ENCODE data around the gene IL22RA1.

The IL22RA1 gene

GRCh38 chr1:24152631-24153494 is 9.9 kb upstream of the IL22RA1 start:
- H3K27me3 ChIP-seq (ENCODE audit: insufficient read depth, low read depth) = no peaks in the 10 kb centered on the region
- H3K27ac ChIP-seq = no peak overlapping the region

GRCh38 chr1:24151175-24151533 is 8.2 kb upstream of the IL22RA1 start:
- H3K36me3 ChIP-seq (ENCODE audit: insufficient read depth) = no peaks in the 10 kb centered on the region
- TF ChIP-seq CTCF (conservative IDR thresholded peaks at IDR 0.05; ENCODE audit: low read depth, low read length) = no peak
- H3K27me3 ChIP-seq (ENCODE audit: insufficient read depth, low read depth) = no peaks in the 10 kb centered on the region
- H3K4me1 ChIP-seq (ENCODE audit: low read depth, poor library complexity, severe bottlenecking) = peaks cover 14% of the 10 kb centered on the region
- no peak overlapping the region for H2AFZ ChIP-seq (ENCODE audit: low read depth)
- H3K79me2 ChIP-seq (ENCODE audit: insufficient read depth, low read depth) = no peaks in the 10 kb centered on the region
- no peak overlapping the region for H3K4me2 ChIP-seq
- no peak overlapping the region for H3K27ac ChIP-seq
- no peaks in the 10 kb centered on the region for H4K20me1 ChIP-seq (ENCODE audit: insufficient read depth)
- H3K9ac ChIP-seq = no peak overlapping the region
- no peak overlapping the region for H3K4me3 ChIP-seq (IDR thresholded peaks at IDR 0.05; ENCODE audit: insufficient read depth, low read depth, low read length)

More at GRCh38 chr1:24152631-24153494, 9.9 kb upstream of the IL22RA1 start:
- H3K9ac ChIP-seq = no peak overlapping the region
- H2AFZ ChIP-seq (ENCODE audit: low read depth) = no peak overlapping the region
- H3K79me2 ChIP-seq (ENCODE audit: insufficient read depth, low read depth) = no peaks in the 10 kb centered on the region
- H3K4me1 ChIP-seq (ENCODE audit: low read depth, poor library complexity, severe bottlenecking) = peaks cover 14% of the 10 kb centered on the region
- no peaks in the 10 kb centered on the region for H4K20me1 ChIP-seq (ENCODE audit: insufficient read depth)
- no peak for TF ChIP-seq CTCF (conservative IDR thresholded peaks at IDR 0.05; ENCODE audit: low read depth, low read length)
- H3K4me2 ChIP-seq = no peak overlapping the region
- H3K4me3 ChIP-seq (IDR thresholded peaks at IDR 0.05; ENCODE audit: insufficient read depth, low read depth, low read length) = no peak overlapping the region
- no peaks in the 10 kb centered on the region for H3K36me3 ChIP-seq (ENCODE audit: insufficient read depth)

- peak overlapping the region; percentile 77 for H2AFZ ChIP-seq (ENCODE audit: low read depth)
- H3K4me2 ChIP-seq = peak overlapping the region; percentile 57; the same call in 1 of the 2 replicates
Measured at GRCh38 chr1:24150234-24151174, 7.6 kb upstream of the IL22RA1 start.

More at GRCh38 chr1:24150234-24151174, 7.6 kb upstream of the IL22RA1 start:
- H3K27ac ChIP-seq = no peak overlapping the region
- no peaks in the 10 kb centered on the region for H3K27me3 ChIP-seq (ENCODE audit: insufficient read depth, low read depth)
- no peaks in the 10 kb centered on the region for H3K36me3 ChIP-seq (ENCODE audit: insufficient read depth)
- H3K79me2 ChIP-seq (ENCODE audit: insufficient read depth, low read depth) = no peaks in the 10 kb centered on the region
- peaks cover 14% of the 10 kb centered on the region for H3K4me1 ChIP-seq (ENCODE audit: low read depth, poor library complexity, severe bottlenecking)
- H3K9ac ChIP-seq = no peak overlapping the region
- TF ChIP-seq CTCF (conservative IDR thresholded peaks at IDR 0.05; ENCODE audit: low read depth, low read length) = peak; percentile 79
- H3K4me3 ChIP-seq (IDR thresholded peaks at IDR 0.05; ENCODE audit: insufficient read depth, low read depth, low read length) = no peak overlapping the region
- H4K20me1 ChIP-seq (ENCODE audit: insufficient read depth) = no peaks in the 10 kb centered on the region

Measured in KMS-11 (cell line).